Loucy (cell line): ENCODE measurements around the gene SLC7A10.

Source experiments
- H2AFZ ChIP-seq: fragments of 200-600 bp; sonication (generic); 2 replicates; pipeline ENCODE4 v1.6.0; 2016; ENCODE audit warnings: antibody characterized with exemption, mild to moderate bottlenecking, low read length, moderate library complexity
- H3F3A ChIP-seq: fragments of 200-600 bp; 2 replicates; pipeline ENCODE4 v1.6.0; 2016; ENCODE audit warnings: antibody characterized with exemption, low read depth, mild to moderate bottlenecking
- H3K27me3 ChIP-seq: fragments of 200-600 bp; sonication (generic); 2 replicates; pipeline ENCODE4 v1.6.1; 2014; ENCODE audit warnings: low read length, mild to moderate bottlenecking; ENCODE audit not compliant: insufficient read depth, poor library complexity, severe bottlenecking
- H3K36me3 ChIP-seq: fragments of 200-600 bp; sonication (generic); 2 replicates; pipeline ENCODE4 v1.6.1; 2016; ENCODE audit warnings: low read length; ENCODE audit not compliant: insufficient read depth
- H3K4me1 ChIP-seq: fragments of 200-600 bp; sonication (generic); 2 replicates; pipeline ENCODE4 v1.5.1; 2014; ENCODE audit warnings: low read length, mild to moderate bottlenecking; ENCODE audit not compliant: insufficient read depth, poor library complexity, severe bottlenecking
- H3K4me2 ChIP-seq: fragments of 200-600 bp; sonication (generic); 2 replicates; pipeline ENCODE4 v1.6.0; 2014; ENCODE audit warnings: antibody characterized with exemption, low read length, low read depth, mild to moderate bottlenecking; ENCODE audit not compliant: poor library complexity, severe bottlenecking
- H3K4me3 ChIP-seq: fragments of 200-600 bp; sonication (generic); 2 replicates; pipeline ENCODE4 v1.5.1; 2014; ENCODE audit warnings: low read length, mild to moderate bottlenecking, mixed read lengths; ENCODE audit not compliant: poor library complexity, severe bottlenecking
- H3K79me2 ChIP-seq: fragments of 200-600 bp; sonication (generic); 2 replicates; pipeline ENCODE4 v1.6.1; 2014; ENCODE audit warnings: low read length; ENCODE audit not compliant: insufficient read depth
- H3K9ac ChIP-seq: fragments of 200-600 bp; sonication (generic); 2 replicates; pipeline ENCODE4 v1.6.0; 2014; ENCODE audit warnings: mild to moderate bottlenecking, low read depth, low read length, moderate library complexity; ENCODE audit not compliant: poor library complexity, severe bottlenecking
- H3K9me2 ChIP-seq: fragments of 200-600 bp; sonication (generic); replicated peaks from 2 replicates; pipeline ENCODE4 v1.6.1; 2016; ENCODE audit warnings: low read depth, low read length, mixed read lengths
- H3K9me3 ChIP-seq: fragments of 200-600 bp; sonication (generic); 2 replicates; pipeline ENCODE4 v1.6.1; 2014; ENCODE audit warnings: mild to moderate bottlenecking, antibody characterized with exemption, low read length, low read depth; ENCODE audit not compliant: insufficient read depth
- H4K20me1 ChIP-seq: fragments of 200-600 bp; sonication (generic); 2 replicates; pipeline ENCODE4 v1.6.0; 2014; ENCODE audit warnings: antibody characterized with exemption, low read length, mild to moderate bottlenecking; ENCODE audit not compliant: insufficient read depth, poor library complexity, severe bottlenecking
- CTCF ChIP-seq: fragments of 200-600 bp; sonication (generic); conservative IDR thresholded peaks from 2 replicates; pipeline ENCODE4 v1.5.1; 2014; ENCODE audit warnings: mild to moderate bottlenecking, antibody characterized with exemption, low read length
- EZH2phosphoT487 ChIP-seq: fragments of 200-600 bp; IDR thresholded peaks from 2 replicates; pipeline ENCODE4 v1.6.1; 2018; ENCODE audit warnings: antibody characterized with exemption, mild to moderate bottlenecking, moderate library complexity, borderline replicate concordance

The SLC7A10 gene

GRCh38 chr19:33257828-33258227 is 32.2 kb upstream of the SLC7A10 start:
- no peak overlapping the region for H3K9ac ChIP-seq
- H3K79me2 ChIP-seq, result no peaks in the 10 kb centered on the region
- H3K4me3 ChIP-seq, result no peak overlapping the region
- H3F3A ChIP-seq, result peaks cover 3% of the 10 kb centered on the region
- no peak overlapping the region for H2AFZ ChIP-seq
- no peaks in the 10 kb centered on the region for H4K20me1 ChIP-seq
- no peaks in the 10 kb centered on the region for H3K9me3 ChIP-seq
- no peaks in the 10 kb centered on the region for H3K9me2 ChIP-seq
- H3K36me3 ChIP-seq, result no peaks in the 10 kb centered on the region
- TF ChIP-seq CTCF, result no peak
- TF ChIP-seq EZH2phosphoT487, result no peak
- no peaks in the 10 kb centered on the region for H3K27me3 ChIP-seq
- no peak overlapping the region for H3K4me2 ChIP-seq
- peaks cover 35% of the 10 kb centered on the region for H3K4me1 ChIP-seq

GRCh38 chr19:33256261-33256660 is 30.6 kb upstream of the SLC7A10 start:
- no peak overlapping the region for H2AFZ ChIP-seq
- H3K9ac ChIP-seq, result no peak overlapping the region
- no peak for TF ChIP-seq EZH2phosphoT487
- no peak for TF ChIP-seq CTCF
- H3K9me2 ChIP-seq, result no peaks in the 10 kb centered on the region
- no peak overlapping the region for H3K4me2 ChIP-seq
- H3K79me2 ChIP-seq, result no peaks in the 10 kb centered on the region
- H3K4me1 ChIP-seq, result peaks cover 26% of the 10 kb centered on the region
- H3K4me3 ChIP-seq, result no peak overlapping the region
- peaks cover 3% of the 10 kb centered on the region for H3F3A ChIP-seq
- H3K36me3 ChIP-seq, result no peaks in the 10 kb centered on the region
- H4K20me1 ChIP-seq, result no peaks in the 10 kb centered on the region
- H3K27me3 ChIP-seq, result no peaks in the 10 kb centered on the region
- H3K9me3 ChIP-seq, result no peaks in the 10 kb centered on the region

GRCh38 chr19:33255781-33256180 is 30.1 kb upstream of the SLC7A10 start:
- Histone ChIP-seq H2AFZ (no peak overlapping the region), H3K4me2 (no peak overlapping the region), H3K4me3 (no peak overlapping the region), H3K9me2 (no peaks in the 10 kb centered on the region), H3K9me3 (no peaks in the 10 kb centered on the region), H3K9ac (no peak overlapping the region), H3F3A (peaks cover 3% of the 10 kb centered on the region), H3K36me3 (no peaks in the 10 kb centered on the region), H3K79me2 (no peaks in the 10 kb centered on the region), H3K27me3 (no peaks in the 10 kb centered on the region), H3K4me1 (peaks cover 21% of the 10 kb centered on the region), H4K20me1 (no peaks in the 10 kb centered on the region)
- no peak for TF ChIP-seq EZH2phosphoT487
- no peak for TF ChIP-seq CTCF
